Glutamatergic neuron (in vitro differentiated cells): ENCODE results near the gene SMPDL3A. TPM values are rescaled to one million over a fixed set of nuclear protein-coding genes. Genes with fewer than 3 reads are reported as not detected.

Experiments used
- DNase-seq: peaks from one replicate; pipeline ENCODE4 v3.0.0; 2022
- H3K27ac Mint-ChIP-seq: one replicate; pipeline ENCODE4 v1.8.0; 2020; ENCODE audit warnings: mild to moderate bottlenecking, mixed read lengths, inconsistent platforms; ENCODE audit not compliant: unreplicated experiment
- H3K27me3 Mint-ChIP-seq: one replicate; pipeline ENCODE4 v1.8.0; 2020; ENCODE audit warnings: mild to moderate bottlenecking, moderate library complexity, mixed read lengths, inconsistent platforms; ENCODE audit not compliant: unreplicated experiment
- H3K36me3 Mint-ChIP-seq: one replicate; pipeline ENCODE4 v1.8.0; 2020; ENCODE audit warnings: mild to moderate bottlenecking, mixed read lengths, inconsistent platforms; ENCODE audit not compliant: unreplicated experiment
- H3K4me1 Mint-ChIP-seq: one replicate; pipeline ENCODE4 v1.8.0; 2020; ENCODE audit warnings: mild to moderate bottlenecking, low read depth, mixed read lengths, inconsistent platforms; ENCODE audit not compliant: unreplicated experiment
- H3K4me3 Mint-ChIP-seq: one replicate; pipeline ENCODE4 v1.8.0; 2020; ENCODE audit warnings: mild to moderate bottlenecking, mixed read lengths, inconsistent platforms; ENCODE audit not compliant: unreplicated experiment
- H3K9me3 Mint-ChIP-seq: one replicate; pipeline ENCODE4 v1.8.0; 2020; ENCODE audit warnings: mild to moderate bottlenecking, moderate library complexity, mixed read lengths, inconsistent platforms; ENCODE audit not compliant: unreplicated experiment
- CTCF ChIP-seq: fragments of 200-600 bp; sonication (generic); IDR thresholded peaks from one replicate; pipeline ENCODE4 v1.5.0; 2021; ENCODE audit not compliant: partially characterized antibody, unreplicated experiment
- total RNA-seq: library from RNA; stranded (reverse); fragmentation: NEBNext Ultra II Directional; extraction: Animal tissue kit (Norgen Biotek cat#: 25700); gene quantifications from one replicate; pipeline ENCODE4 v1.2.1, GENCODE V29; 2021; ENCODE audit not compliant: unreplicated experiment

SMPDL3A gene
- total RNA-seq, 1 donor from 2014 or later, result 10.0 TPM

GRCh38 chr6:122801397-122801796 is 12.3 kb downstream of the SMPDL3A start:
- H3K9me3 Mint-ChIP-seq, result no peaks in the 10 kb centered on the region
- TF ChIP-seq CTCF, result no peak
- DNase-seq, result no peak
- no peak overlapping the region for H3K4me3 Mint-ChIP-seq
- no peaks in the 10 kb centered on the region for H3K4me1 Mint-ChIP-seq
- H3K27me3 Mint-ChIP-seq, result no peaks in the 10 kb centered on the region
- H3K27ac Mint-ChIP-seq, result no peak overlapping the region
- no peaks in the 10 kb centered on the region for H3K36me3 Mint-ChIP-seq

GRCh38 chr6:122803171-122803661 is 14.2 kb downstream of the SMPDL3A start:
- no peak for DNase-seq
- Mint-ChIP-seq H3K4me3 (no peak overlapping the region), H3K9me3 (no peaks in the 10 kb centered on the region), H3K27ac (no peak overlapping the region), H3K27me3 (no peaks in the 10 kb centered on the region), H3K4me1 (no peaks in the 10 kb centered on the region), H3K36me3 (no peaks in the 10 kb centered on the region)
- no peak for TF ChIP-seq CTCF

GRCh38 chr6:122804962-122805485 is 16.0 kb downstream of the SMPDL3A start:
- no peak for DNase-seq
- Mint-ChIP-seq H3K4me3 (no peak overlapping the region), H3K4me1 (no peaks in the 10 kb centered on the region), H3K9me3 (no peaks in the 10 kb centered on the region), H3K36me3 (no peaks in the 10 kb centered on the region), H3K27me3 (no peaks in the 10 kb centered on the region), H3K27ac (no peak overlapping the region)
- TF ChIP-seq CTCF, result no peak

- Mint-ChIP-seq H3K36me3 (no peaks in the 10 kb centered on the region), H3K27me3 (no peaks in the 10 kb centered on the region), H3K27ac (no peak overlapping the region), H3K9me3 (no peaks in the 10 kb centered on the region), H3K4me3 (no peak overlapping the region), H3K4me1 (no peaks in the 10 kb centered on the region)
- no peak for TF ChIP-seq CTCF
- no peak for DNase-seq
Observed at GRCh38 chr6:122806291-122806690, 17.2 kb downstream of the SMPDL3A start.

- Mint-ChIP-seq H3K27me3 (no peaks in the 10 kb centered on the region), H3K4me1 (no peaks in the 10 kb centered on the region), H3K4me3 (no peak overlapping the region), H3K9me3 (no peaks in the 10 kb centered on the region), H3K36me3 (no peaks in the 10 kb centered on the region), H3K27ac (no peak overlapping the region)
- DNase-seq, result no peak
- no peak for TF ChIP-seq CTCF
Observed at GRCh38 chr6:122808121-122808885, 19.2 kb downstream of the SMPDL3A start.
